Right lobe of liver (tissue), 6 donors: ENCODE measurements around the gene GATD1. TPM values are rescaled to one million over a fixed set of nuclear protein-coding genes. Genes with fewer than 3 reads are reported as not detected.

Source experiments
- ATAC-seq, 4 donors: fragments of 200-7000 bp; cut with Tn5 transposase; one replicate each; pipeline ENCODE4 v1.9.1; 2020; ENCODE audit warnings: mild to moderate bottlenecking in 4 of 4, moderate library complexity in 4 of 4
- DNase-seq, 3 donors: peaks; one replicate each; pipeline ENCODE4 v3.0.0-alpha.2; 2020
- H3K27ac ChIP-seq, 3 donors: fragments of 200-600 bp; one replicate each; pipeline ENCODE4 v1.8.0; 2022
- H3K27me3 ChIP-seq, 2 donors: fragments of 200-600 bp; one replicate each; pipeline ENCODE4 v1.8.0; 2022
- H3K36me3 ChIP-seq, 4 donors: fragments of 200-600 bp; sonication (generic) in 1 of 4; one replicate each; pipeline versions ENCODE4 v1.5.1 to v1.8.0; 2017 to 2022; ENCODE audit warnings: control low read depth in 1 of 4
- H3K4me1 ChIP-seq, 4 donors: fragments of 200-600 bp; sonication (generic) in 1 of 4; one replicate each; pipeline versions ENCODE4 v1.5.1 to v1.8.0; 2017 to 2022; ENCODE audit warnings: control low read depth in 1 of 4
- H3K4me3 ChIP-seq, 3 donors: fragments of 200-600 bp; one replicate each; pipeline ENCODE4 v1.8.0; 2022
- H3K9me3 ChIP-seq, 4 donors: fragments of 200-600 bp; sonication (generic) in 1 of 4; one replicate each; pipeline versions ENCODE4 v1.5.1 to v1.8.0; 2017 to 2022; ENCODE audit warnings: control low read depth in 1 of 4
- CTCF ChIP-seq, 4 donors: fragments of 200-600 bp in 3 of 4; fragments of 450-650 bp in 1 of 4; IDR thresholded peaks; one replicate each; pipeline versions ENCODE4 v1.5.1 to v1.8.0; 2016 to 2022; ENCODE audit warnings: antibody characterized with exemption in 4 of 4, mild to moderate bottlenecking in 2 of 4
- POLR2A ChIP-seq: fragments of 450-650 bp; IDR thresholded peaks from one replicate; pipeline ENCODE4 v1.6.1; 2017; ENCODE audit warnings: antibody characterized with exemption, mild to moderate bottlenecking
- WGBS: methylation state at CpG from one replicate; pipeline ENCODE4 v1.1.6; 2018; ENCODE audit warnings: low coverage, low lambda C conversion rate; ENCODE audit not compliant: insufficient coverage; ENCODE audit errors: missing lambda C conversion rate; 5-methylcytosine and 5-hydroxymethylcytosine counted together
- intact Hi-C, 2 donors: fragments of 100-400 bp; cut with DNase I; formaldehyde crosslinking; loops; one replicate each; pipeline versions ENCODE4 v1.11.2 to v1.14.1; 2022
- total RNA-seq, 6 experiments: library from RNA; depleted of rRNA in 2 of 6; stranded (reverse); fragments of >200 nt in 2 of 6; fragmentation: NEBNext Ultra II Directional in 3 of 6; extraction: Animal tissue kit (Norgen Biotek cat#: 25700) in 3 of 6; gene quantifications; one replicate each; pipeline versions ENCODE4 v1.1.0 to v1.2.4, GENCODE V29; 2016 to 2023
- donor health status: DM: no; HTN: yes; CAD: no.
- donor health status: DM: no; HTN: no; CAD: no.
- donor health status: DM: no; HTN: no; CAD: no.
- donor health status: DM: no; HTN: yes; CAD: no.
- donor health status: DM: no; HTN: yes; CAD: no.

The GATD1 gene
- total RNA-seq, 6 experiments from 2014 or later, result 15.8 to 31.9 (median 27.7) TPM

GRCh38 chr11:800473-800872 lies 23.2 kb upstream of the GATD1 start:
- H3K4me3 ChIP-seq, result no peak overlapping the region
- no peaks in the 10 kb centered on the region for H3K27me3 ChIP-seq
- peak in 1 of 3 donors; percentile 57 for DNase-seq
- peaks cover 0 to 35% (median 15%) of the 10 kb centered on the region in 4 donors for H3K4me1 ChIP-seq
- no peaks in the 10 kb centered on the region for H3K9me3 ChIP-seq
- H3K36me3 ChIP-seq, result no peaks in the 10 kb centered on the region
- no peak for ATAC-seq
- TF ChIP-seq CTCF (IDR thresholded peaks at IDR 0.05) (no peak), POLR2A (no peak)
- H3K27ac ChIP-seq, result no peak overlapping the region
- 82% methylated on average over 9 of the region's 30 CpGs for WGBS
- intact Hi-C loops, result no loop called here

- Histone ChIP-seq H3K4me1 (peaks cover 0 to 35% (median 15%) of the 10 kb centered on the region in 4 donors), H3K36me3 (no peaks in the 10 kb centered on the region), H3K27me3 (no peaks in the 10 kb centered on the region), H3K9me3 (no peaks in the 10 kb centered on the region), H3K27ac (no peak overlapping the region), H3K4me3 (no peak overlapping the region)
- ATAC-seq (no peak), DNase-seq (peak in 1 of 3 donors; percentile 55)
- TF ChIP-seq CTCF (IDR thresholded peaks at IDR 0.05), result no peak
- TF ChIP-seq POLR2A, result no peak
- no CpG with 5 or more reads among the region's 32 CpGs for WGBS
- intact Hi-C loops, result no loop called here
Measured at GRCh38 chr11:799641-800316, 22.5 kb upstream of the GATD1 start.

GRCh38 chr11:798093-798713 lies 20.9 kb upstream of the GATD1 start, which contains the start of gene SLC25A22:
SLC25A22 (minus strand) TSS chr11:798281; CDS start chr11:795006, 3,275 bp downstream.
- H3K27me3 ChIP-seq, result no peaks in the 10 kb centered on the region
- intact Hi-C loops, result no loop called here
- no peaks in the 10 kb centered on the region for H3K9me3 ChIP-seq
- ATAC-seq (peak; percentile 53 to 69 (median 68)), DNase-seq (peak; percentile 83 to 87 (median 83))
- H3K27ac ChIP-seq, result peak within 1 kb of the TSS; percentile 70 to 88 (median 85)
- peak within 1 kb of the TSS; percentile 63 to 73 (median 67) for H3K4me3 ChIP-seq
- TF ChIP-seq CTCF (IDR thresholded peaks at IDR 0.05) (peak; percentile 78 to 96 (median 90)), POLR2A (no peak)
- H3K36me3 ChIP-seq, result peaks cover 0 to 2% (median 0%) of the 10 kb centered on the region in 4 donors
- peaks cover 0 to 30% (median 11%) of the 10 kb centered on the region in 4 donors for H3K4me1 ChIP-seq
- 5% methylated on average over 14 of the region's 69 CpGs for WGBS

GRCh38 chr11:797296-798092 lies 20.2 kb upstream of the GATD1 start:
- WGBS, result 0% methylated on average over 23 of the region's 57 CpGs
- DNase-seq (peak; percentile 71 to 76 (median 75)), ATAC-seq (peak; percentile 11 to 28 (median 21))
- no peaks in the 10 kb centered on the region for H3K27me3 ChIP-seq
- intact Hi-C loops, result no loop called here
- TF ChIP-seq POLR2A (no peak), CTCF (IDR thresholded peaks at IDR 0.05) (no peak)
- H3K4me1 ChIP-seq, result peaks cover 0 to 30% (median 11%) of the 10 kb centered on the region in 4 donors
- H3K27ac ChIP-seq, result peak overlapping the region; percentile 70 to 88 (median 85)
- H3K9me3 ChIP-seq, result no peaks in the 10 kb centered on the region
- H3K4me3 ChIP-seq, result peak overlapping the region; percentile 63 to 73 (median 67)
- peaks cover 0 to 5% (median 0%) of the 10 kb centered on the region in 4 donors for H3K36me3 ChIP-seq
